Colonic mucosa (tissue), 4 donors: ENCODE data around the gene TAF3. TPM values are rescaled to one million over a fixed set of nuclear protein-coding genes. Genes with fewer than 3 reads are reported as not detected.

ENCODE experiments used
- DNase-seq: peaks from one replicate; pipeline ENCODE4 v3.0.0-alpha.2; 2020
- H3K27ac ChIP-seq: fragments of 200-600 bp; one replicate; pipeline ENCODE4 v1.8.0; 2021
- H3K27me3 ChIP-seq: fragments of 200-600 bp; one replicate; pipeline ENCODE4 v1.8.0; 2021
- H3K36me3 ChIP-seq: fragments of 200-600 bp; one replicate; pipeline ENCODE4 v1.8.0; 2021
- H3K4me1 ChIP-seq: fragments of 200-600 bp; one replicate; pipeline ENCODE4 v1.8.0; 2021; ENCODE audit warnings: mild to moderate bottlenecking
- H3K4me3 ChIP-seq: fragments of 200-600 bp; one replicate; pipeline ENCODE4 v1.8.0; 2021
- H3K9ac ChIP-seq, 2 donors: one replicate each; pipeline ENCODE4 v1.7.0; 2013; ENCODE audit warnings: control low read depth in 2 of 2, low read depth in 2 of 2, low read length in 2 of 2
- H3K9me3 ChIP-seq: fragments of 200-600 bp; one replicate; pipeline ENCODE4 v1.8.0; 2021
- intact Hi-C: fragments of 100-400 bp; cut with DNase I; formaldehyde crosslinking; loops from one replicate; pipeline ENCODE4 v1.14.1; 2022
- total RNA-seq, 2 donors: library from RNA; stranded (reverse); fragmentation: NEBNext Ultra II Directional in 1 of 2; extraction: Animal tissue kit (Norgen Biotek cat#: 25700) in 1 of 2; gene quantifications; one replicate each; pipeline ENCODE4 v1.2.1, GENCODE V29; 2021
- TF ChIP-seq, protein P1 (sequence below): fragments of 200-600 bp; IDR thresholded peaks from one replicate; pipeline ENCODE4 v1.8.0; 2022; ENCODE audit warnings: antibody characterized with exemption, mild to moderate bottlenecking
- donor health status: healthy.
- donor health status: DM: no; HTN: no; CAD: no.
- donor health status: DM: no; HTN: no; CAD: no.

TAF3 gene
- total RNA-seq, 2 donors from 2014 or later, result 4.4 to 6.3 TPM

DNA sequence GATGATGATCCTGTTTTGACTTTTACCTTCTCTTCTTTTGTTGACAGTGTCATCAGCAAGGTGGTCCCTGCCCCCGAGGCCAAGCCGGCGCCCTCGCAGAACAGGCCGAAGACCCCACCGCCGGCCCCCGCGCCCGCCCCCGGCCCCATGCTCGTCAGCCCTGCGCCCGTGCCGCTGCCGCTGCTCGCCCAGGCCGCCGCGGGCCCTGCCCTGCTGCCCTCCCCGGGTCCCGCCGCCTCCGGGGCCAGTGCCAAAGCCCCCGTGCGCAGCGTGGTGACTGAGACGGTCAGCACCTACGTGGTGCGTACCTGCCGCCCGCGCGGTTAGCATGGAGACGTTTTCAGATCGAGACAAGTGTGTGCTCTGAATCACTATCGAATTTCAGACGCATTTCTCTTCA lies 190.7 kb downstream of the TAF3 start:
- intact Hi-C loops, result no loop called here
- Histone ChIP-seq H3K27ac (no peak overlapping the region), H3K36me3 (no peaks in the 10 kb centered on the region), H3K27me3 (no peaks in the 10 kb centered on the region), H3K9me3 (no peaks in the 10 kb centered on the region), H3K4me1 (no peaks in the 10 kb centered on the region), H3K9ac (no peak overlapping the region), H3K4me3 (no peak overlapping the region)
- TF ChIP-seq, protein P1, sequence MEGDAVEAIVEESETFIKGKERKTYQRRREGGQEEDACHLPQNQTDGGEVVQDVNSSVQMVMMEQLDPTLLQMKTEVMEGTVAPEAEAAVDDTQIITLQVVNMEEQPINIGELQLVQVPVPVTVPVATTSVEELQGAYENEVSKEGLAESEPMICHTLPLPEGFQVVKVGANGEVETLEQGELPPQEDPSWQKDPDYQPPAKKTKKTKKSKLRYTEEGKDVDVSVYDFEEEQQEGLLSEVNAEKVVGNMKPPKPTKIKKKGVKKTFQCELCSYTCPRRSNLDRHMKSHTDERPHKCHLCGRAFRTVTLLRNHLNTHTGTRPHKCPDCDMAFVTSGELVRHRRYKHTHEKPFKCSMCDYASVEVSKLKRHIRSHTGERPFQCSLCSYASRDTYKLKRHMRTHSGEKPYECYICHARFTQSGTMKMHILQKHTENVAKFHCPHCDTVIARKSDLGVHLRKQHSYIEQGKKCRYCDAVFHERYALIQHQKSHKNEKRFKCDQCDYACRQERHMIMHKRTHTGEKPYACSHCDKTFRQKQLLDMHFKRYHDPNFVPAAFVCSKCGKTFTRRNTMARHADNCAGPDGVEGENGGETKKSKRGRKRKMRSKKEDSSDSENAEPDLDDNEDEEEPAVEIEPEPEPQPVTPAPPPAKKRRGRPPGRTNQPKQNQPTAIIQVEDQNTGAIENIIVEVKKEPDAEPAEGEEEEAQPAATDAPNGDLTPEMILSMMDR, result no peak
- DNase-seq, result no peak

DNA sequence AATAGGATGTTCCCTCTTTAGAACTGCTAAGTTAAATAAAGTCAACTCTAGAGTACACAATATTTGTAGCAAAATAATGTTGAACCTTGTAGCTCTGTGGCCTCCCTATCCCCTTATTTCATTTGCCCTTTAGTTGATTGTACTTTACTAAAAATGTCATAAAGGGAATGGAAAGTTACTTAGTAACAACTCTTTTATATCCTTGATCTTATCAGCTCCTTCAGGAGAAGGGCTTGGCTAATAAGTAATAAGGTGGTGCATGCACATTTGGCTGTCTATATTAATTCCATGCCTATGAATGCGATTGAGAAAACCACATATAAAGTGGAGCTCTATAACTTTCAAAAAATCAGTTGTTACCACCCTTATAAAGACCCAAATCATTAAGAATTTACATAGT lies 194.7 kb downstream of the TAF3 start:
- no peak overlapping the region for H3K4me3 ChIP-seq
- H3K9me3 ChIP-seq, result no peaks in the 10 kb centered on the region
- H3K4me1 ChIP-seq, result no peaks in the 10 kb centered on the region
- no peaks in the 10 kb centered on the region for H3K27me3 ChIP-seq
- no peak overlapping the region for H3K27ac ChIP-seq
- H3K9ac ChIP-seq, result no peak overlapping the region
- no peaks in the 10 kb centered on the region for H3K36me3 ChIP-seq
- TF ChIP-seq, protein P1, result no peak
- no peak for DNase-seq
- intact Hi-C loops, result no loop called here

DNA sequence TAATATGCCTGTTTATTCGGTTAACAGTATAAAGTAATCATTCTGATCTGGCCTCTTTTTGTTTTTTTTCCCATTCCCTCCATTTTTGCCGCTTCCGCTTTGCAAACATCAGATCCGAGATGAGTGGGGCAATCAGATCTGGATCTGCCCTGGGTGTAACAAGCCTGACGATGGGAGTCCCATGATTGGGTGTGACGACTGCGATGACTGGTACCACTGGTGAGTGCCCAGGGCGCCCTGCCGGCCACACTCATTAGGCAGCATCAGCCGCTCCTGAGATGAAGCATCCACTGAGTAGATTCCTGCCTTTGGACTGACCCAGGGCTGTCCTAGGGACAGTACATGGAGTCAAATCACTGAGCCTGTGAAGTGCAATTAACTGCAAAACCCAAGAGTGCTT lies 195.3 kb downstream of the TAF3 start:
- H3K4me1 ChIP-seq, result no peaks in the 10 kb centered on the region
- no peak overlapping the region for H3K27ac ChIP-seq
- H3K9me3 ChIP-seq, result no peaks in the 10 kb centered on the region
- TF ChIP-seq, protein P1, result no peak
- no peak for DNase-seq
- H3K9ac ChIP-seq, result no peak overlapping the region
- no peaks in the 10 kb centered on the region for H3K27me3 ChIP-seq
- intact Hi-C loops, result no loop called here
- H3K4me3 ChIP-seq, result no peak overlapping the region
- no peaks in the 10 kb centered on the region for H3K36me3 ChIP-seq

DNA sequence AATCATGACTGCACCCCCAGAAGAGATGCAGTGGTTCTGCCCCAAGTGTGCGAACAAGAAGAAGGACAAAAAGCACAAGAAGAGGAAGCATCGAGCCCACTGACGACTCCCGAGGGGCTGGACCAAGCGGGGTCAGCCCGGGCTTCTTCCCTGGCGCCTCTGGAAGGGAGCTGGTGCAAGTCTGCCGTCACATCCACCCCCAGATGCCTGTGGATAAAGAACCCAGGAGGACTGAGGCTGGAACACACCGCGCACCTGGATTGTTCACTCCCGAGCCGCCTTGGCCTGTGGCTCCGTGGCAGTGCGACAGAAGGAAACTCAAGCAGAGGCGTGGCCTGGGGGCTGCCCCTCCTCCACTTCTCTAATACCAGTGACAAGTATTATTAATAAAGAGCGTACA lies 196.3 kb downstream of the TAF3 start:
- Histone ChIP-seq H3K27me3 (no peaks in the 10 kb centered on the region), H3K27ac (no peak overlapping the region), H3K9me3 (no peaks in the 10 kb centered on the region), H3K4me1 (no peaks in the 10 kb centered on the region), H3K4me3 (no peak overlapping the region), H3K9ac (no peak overlapping the region), H3K36me3 (no peaks in the 10 kb centered on the region)
- intact Hi-C loops, result no loop called here
- TF ChIP-seq, protein P1, result no peak
- no peak for DNase-seq

DNA sequence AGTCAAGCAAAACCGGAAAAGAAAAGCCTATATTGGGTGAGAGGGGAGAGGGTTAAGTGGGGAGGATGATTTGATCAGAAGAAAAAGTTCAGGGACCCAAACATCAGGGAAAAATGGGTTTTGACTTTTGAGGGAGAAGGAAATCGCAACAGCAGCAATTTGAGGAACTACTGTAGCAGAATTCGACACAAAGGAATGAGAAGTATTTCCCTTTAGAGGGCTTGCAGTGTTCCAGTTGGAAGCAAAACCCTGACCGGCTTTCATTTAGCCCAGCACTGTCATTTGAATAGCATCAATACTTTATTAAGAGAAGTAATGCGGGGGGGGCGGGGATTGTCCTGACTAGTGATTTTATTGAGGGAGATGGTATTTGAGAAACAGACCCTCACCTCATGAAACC lies 199.0 kb downstream of the TAF3 start:
- no peaks in the 10 kb centered on the region for H3K36me3 ChIP-seq
- intact Hi-C loops, result no loop called here

More for the DNA sequence above, 199.0 kb downstream of the TAF3 start:
- no peaks in the 10 kb centered on the region for H3K9me3 ChIP-seq
- no peaks in the 10 kb centered on the region for H3K4me1 ChIP-seq
- H3K9ac ChIP-seq, result no peak overlapping the region
- H3K27me3 ChIP-seq, result no peaks in the 10 kb centered on the region
- no peak overlapping the region for H3K27ac ChIP-seq
- no peak overlapping the region for H3K4me3 ChIP-seq
- no peak for DNase-seq
- TF ChIP-seq, protein P1, result no peak
